Thyroid gland (tissue), 4 donors: Measurements from ENCODE around the gene MAP2K2.

ENCODE experiments used
- POLR2A ChIP-seq, 2 donors: fragments of 450-650 bp; IDR thresholded peaks; one replicate each; pipeline ENCODE4 v1.6.1; 2017; ENCODE audit warnings: antibody characterized with exemption in 2 of 2, mild to moderate bottlenecking in 2 of 2, moderate library complexity in 1 of 2
- TF ChIP-seq, protein P1 (sequence below), 6 experiments: fragments of 200-600 bp in 3 of 6; fragments of 450-650 bp in 3 of 6; sonication (generic) in 3 of 6; IDR thresholded peaks; one replicate each; pipeline ENCODE4 v1.5.1; 2016 to 2019; ENCODE audit warnings: antibody characterized with exemption in 6 of 6, mild to moderate bottlenecking in 2 of 6, inconsistent platforms in 1 of 6, moderate library complexity in 1 of 6

DNA sequence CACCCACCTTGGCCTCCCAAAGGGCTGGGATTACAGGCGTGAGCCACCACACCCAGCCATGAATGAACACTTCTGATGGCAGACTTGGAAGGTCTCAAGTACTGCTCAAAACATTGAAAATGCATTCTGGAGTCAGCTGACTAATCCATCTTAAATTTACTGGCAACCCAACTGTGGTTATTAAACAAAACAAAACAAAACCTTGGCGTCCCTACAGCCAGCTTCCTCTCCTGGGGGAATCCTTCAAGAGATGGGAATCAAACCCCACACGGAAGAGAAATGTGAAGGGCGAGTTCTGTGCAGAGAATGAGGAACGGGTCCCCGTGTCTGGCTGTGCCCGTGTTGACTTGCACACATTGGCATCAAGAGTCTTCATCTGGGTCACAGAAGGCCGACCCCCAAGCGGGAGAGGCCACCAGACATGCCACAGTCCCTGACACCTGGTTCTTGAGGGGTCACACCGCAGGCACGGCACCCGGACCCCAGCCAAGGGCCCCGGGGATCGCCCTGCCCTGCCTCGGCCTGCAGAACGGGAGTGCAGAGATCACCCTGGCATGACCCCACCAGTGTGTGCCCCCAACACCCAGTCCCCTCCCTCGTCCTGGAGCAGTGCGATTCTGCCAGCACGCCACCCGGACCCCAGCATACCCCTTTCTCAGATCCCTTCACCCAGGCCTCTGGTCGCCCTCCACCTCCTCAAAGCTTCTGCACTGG lies 3.2 kb downstream of the MAP2K2 start:
- TF ChIP-seq, protein P1, sequence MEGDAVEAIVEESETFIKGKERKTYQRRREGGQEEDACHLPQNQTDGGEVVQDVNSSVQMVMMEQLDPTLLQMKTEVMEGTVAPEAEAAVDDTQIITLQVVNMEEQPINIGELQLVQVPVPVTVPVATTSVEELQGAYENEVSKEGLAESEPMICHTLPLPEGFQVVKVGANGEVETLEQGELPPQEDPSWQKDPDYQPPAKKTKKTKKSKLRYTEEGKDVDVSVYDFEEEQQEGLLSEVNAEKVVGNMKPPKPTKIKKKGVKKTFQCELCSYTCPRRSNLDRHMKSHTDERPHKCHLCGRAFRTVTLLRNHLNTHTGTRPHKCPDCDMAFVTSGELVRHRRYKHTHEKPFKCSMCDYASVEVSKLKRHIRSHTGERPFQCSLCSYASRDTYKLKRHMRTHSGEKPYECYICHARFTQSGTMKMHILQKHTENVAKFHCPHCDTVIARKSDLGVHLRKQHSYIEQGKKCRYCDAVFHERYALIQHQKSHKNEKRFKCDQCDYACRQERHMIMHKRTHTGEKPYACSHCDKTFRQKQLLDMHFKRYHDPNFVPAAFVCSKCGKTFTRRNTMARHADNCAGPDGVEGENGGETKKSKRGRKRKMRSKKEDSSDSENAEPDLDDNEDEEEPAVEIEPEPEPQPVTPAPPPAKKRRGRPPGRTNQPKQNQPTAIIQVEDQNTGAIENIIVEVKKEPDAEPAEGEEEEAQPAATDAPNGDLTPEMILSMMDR (IDR thresholded peaks at IDR 0.05) = no peak
- TF ChIP-seq POLR2A (IDR thresholded peaks at IDR 0.05) = no peak
